Forelimb muscle (tissue), 1 donor: ENCODE measurements around the gene OR6C68. TPM values are rescaled to one million over a fixed set of nuclear protein-coding genes. Genes with fewer than 3 reads are reported as not detected.
"Not testable (repeated sequence)": the region's sequence is repeated elsewhere in the genome, so short reads cannot be mapped to it uniquely, and the experiment has no call there.

Source experiments
- DNase-seq: peaks from one replicate; pipeline ENCODE4 v3.0.0-alpha.2; 2013; ENCODE audit warnings: low read depth
- polyA plus RNA-seq: library from polyadenylated mRNA; unstranded; fragments of 120-200 nt; gene quantifications from one replicate; pipeline ENCODE4 v1.2.1, GENCODE V29; 2013; ENCODE audit not compliant: insufficient read length

OR6C68 gene
- not detected for polyA plus RNA-seq

DNA sequence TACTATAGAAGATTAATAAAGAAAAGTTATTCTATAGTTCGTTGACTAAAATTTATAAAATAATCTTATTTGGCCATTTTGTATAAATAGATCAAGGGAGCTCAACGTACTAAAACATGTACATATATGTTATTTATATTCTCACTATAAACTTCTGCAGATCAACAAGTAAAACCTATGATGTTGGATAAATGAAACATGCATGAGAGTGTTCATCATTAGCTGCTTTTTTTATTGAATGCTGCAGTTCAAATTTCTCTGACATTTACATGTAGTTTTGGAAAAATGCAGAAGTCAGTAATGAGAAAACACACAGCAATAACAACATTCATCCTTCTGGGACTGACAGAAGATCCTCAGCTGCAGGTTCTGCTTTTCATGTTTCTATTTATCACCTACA is at the start of gene OR6C68:
Gene OR6C68, plus strand, starts transcription at position 301 of the 400 bp plus-strand sequence. Its CDS starts 0 bp downstream, at position 301.
- DNase-seq = no peak

DNA sequence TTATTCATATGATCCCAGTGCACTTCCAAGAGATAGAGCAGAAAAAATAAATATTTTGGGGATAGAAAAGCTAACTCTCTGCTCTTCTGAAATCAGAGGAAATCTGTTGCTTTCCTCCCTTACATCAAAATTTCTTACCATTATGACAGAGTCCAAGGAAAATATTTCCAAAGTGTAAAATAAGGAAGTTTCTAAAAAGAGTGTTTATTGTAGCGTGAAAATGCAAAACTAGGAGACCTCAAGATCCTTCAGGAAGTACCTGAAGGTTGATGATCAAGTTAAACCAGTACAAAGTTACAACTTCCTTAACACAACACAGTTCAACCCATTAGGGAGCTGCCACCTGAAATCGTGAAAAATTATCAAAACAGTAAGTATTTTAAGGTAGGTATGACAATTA is 48.4 kb upstream of the OR6C68 start, which contains the start of gene OR6C2:
Gene OR6C2, plus strand, starts transcription at position 301 of the 400 bp plus-strand sequence. CDS start 8,138 bp downstream, outside the sequence.
- no peak for DNase-seq

DNA sequence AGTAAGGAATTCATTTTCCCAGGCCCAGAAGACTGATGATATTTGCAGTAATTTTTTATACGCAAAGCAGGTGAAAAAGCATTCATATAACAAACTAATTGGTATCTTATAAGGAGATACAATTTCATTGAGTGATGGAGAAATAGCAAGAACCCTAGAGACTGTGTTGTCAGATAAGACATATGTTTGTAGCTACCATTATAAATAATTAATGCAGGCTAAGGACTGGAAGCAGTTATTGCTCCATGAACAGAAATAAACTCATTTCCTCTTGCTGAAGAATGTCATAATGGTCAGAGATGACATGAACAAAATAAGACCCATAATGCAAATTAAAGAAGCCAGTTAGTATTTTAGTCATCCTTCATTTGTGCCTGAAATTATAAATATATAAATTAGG is 46.8 kb upstream of the OR6C68 start:
- DNase-seq = no peak

DNA sequence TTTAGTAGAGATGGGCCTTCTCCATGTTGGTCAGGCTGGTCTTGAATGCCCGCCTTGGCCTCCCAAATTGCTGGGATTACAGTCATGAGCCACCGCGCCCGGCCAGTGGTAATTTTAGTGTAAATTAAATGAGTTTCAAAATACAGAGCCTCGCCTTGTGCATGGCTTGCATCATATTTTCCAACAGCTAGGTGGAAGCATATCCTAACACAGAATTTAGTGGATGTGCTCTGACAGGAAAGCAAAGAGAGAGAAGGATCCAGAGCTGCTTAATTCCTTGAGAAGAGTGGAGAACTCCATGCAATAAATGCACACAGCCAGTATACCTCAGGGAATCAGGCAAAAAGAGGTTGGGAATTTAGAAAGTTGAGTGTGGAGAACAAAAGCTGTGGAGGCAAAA is 45.9 kb upstream of the OR6C68 start:
- DNase-seq = no peak

DNA sequence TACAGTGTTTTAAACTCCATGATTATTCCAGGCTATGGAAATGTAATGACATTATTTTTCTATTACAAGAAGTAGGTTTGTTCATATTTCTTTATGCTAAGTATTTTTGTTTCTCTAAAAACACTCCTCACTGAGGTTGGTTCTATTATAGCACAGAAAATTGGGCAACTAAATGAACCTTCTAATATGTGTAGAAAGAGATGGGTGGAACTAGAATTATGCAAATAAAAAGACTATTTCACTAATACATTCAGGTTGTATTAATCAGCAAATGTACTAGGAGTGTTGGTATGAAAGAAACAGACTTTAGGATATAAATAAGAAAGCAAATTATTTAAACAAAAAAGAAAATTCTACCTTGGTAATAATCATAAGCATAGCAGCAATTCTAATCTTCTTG is 43.4 kb upstream of the OR6C68 start:
- no peak for DNase-seq

DNA sequence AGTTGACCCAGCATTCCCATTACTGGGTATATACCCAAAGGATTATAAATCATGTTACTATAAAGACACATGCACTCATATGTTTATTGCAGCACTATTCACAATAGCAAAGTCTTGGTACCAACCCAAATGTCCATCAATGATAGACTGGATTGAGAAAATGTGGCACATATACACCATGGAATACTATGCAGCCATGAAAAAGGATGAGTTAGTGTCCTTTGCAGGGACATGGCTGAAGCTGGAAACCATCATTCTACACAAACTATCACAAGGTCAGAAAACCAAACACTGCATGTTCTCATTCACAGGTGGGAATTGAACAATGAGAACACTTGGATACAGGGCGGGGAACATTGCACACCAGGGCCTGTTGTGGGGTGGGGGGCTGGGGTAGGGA is 27.3 kb upstream of the OR6C68 start:
- not testable (repeated sequence) for DNase-seq

DNA sequence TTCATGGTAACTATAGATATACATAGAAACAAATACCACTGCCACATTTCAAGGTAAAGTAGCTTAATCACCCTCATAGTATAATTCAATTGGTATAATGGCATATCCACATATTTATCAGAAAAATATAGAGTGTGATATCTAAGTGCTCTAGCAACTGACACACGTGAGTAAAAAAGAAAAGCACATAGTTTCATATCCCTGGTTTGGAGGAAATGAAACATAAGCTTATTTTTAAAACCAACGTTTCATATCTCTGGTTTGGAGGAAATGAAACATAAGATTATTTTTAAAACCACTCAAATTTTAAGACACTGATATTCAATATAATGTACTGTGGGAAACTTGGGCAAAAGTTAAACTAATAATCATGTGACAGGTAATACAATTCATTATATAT is 24.3 kb upstream of the OR6C68 start:
- DNase-seq = no peak

DNA sequence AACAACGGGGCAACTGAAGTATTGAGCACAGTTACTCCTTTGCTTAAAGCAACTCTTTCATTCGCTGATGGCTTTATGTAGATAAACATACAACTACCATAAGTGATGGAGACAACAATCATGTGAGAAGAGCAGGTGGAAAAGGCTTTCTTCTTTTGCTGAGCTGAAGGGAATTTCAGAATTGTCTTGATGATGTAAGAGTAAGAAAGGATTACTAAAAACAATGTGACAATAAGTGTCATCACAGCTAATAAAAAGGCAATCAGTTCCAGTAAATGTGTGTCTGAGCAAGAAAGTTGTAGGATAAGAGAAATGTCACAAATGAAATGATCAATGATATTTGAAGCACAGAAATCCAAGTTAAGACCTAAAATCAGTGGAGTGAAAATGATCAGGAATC is 22.9 kb upstream of the OR6C68 start:
- no peak for DNase-seq

DNA sequence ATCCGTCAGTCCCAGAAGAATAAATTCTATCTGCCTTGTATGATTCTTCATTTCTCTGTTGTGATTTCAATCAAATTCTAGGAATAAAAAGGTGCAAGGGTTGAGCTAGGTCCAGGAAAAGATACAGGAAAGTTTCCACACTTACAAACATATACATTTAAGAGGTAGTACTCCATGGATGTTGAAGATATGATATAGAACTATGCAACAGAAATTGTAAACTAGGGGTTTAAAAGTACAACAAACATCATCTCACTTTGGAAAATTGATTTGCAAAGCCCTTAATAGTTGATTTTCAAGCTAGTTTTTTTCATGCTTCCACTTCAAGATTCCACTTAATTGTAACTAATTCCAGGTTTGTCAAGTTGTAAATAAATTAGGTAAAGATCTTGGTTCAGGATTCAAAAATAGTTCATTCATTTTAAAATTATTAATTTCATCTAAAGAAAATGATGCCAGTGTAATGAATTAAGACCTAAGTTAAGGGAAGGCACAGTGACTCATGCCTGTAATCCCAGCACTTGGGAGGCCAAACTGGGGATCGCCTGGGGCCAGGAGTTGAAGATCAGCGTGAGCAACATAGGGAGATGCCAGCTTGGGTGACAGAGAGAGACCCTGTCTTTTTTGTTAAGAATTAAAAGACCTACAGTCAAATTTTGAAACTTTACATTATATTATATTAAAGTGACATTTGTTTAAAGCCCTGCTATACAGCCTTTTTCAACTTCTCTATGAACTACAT is 21.9 kb upstream of the OR6C68 start, which contains the start of gene OR6C70:
Gene OR6C70, minus strand, starts transcription at position 51 of the 742 bp plus-strand sequence. Its CDS starts 0 bp downstream, at position 51.
- no peak for DNase-seq

DNA sequence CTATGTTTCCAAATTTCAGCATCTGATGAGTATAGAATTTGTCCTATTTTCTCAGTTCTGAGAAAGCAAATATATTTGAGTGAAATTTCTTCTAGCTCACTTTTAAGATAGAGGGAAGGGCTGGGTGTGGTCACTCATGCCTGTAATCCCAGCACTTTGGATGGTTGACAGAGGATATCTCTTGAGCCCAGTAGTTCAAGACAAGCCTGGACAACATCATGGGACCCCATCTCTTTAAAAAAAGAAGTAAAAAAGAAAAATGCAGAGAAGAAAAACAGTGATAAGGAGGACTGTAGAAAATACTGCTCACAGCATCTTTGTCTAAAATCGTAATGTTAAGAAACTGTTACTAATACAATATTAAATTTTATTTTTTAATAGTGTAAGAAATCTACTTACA is 19.9 kb upstream of the OR6C68 start:
- DNase-seq = no peak

DNA sequence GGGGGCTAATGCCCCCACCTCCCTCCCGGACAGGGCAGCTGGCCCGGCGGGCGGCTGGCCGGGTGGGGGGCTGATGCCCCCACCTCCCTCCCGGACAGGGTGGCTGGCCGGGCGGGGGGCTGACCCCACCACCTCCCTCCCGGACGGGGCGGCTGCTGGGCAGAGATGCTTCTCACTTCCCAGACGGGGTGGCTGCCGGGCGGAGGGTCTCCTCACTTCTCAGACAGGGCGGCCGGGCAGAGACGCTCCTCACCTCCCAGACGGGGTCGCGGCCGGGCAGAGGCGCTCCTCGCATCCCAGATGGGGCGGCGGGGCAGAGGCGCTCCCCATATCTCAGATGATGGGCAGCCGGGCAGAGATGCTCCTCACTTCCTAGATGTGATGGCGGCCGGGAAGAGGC is 13.0 kb upstream of the OR6C68 start:
- not testable (repeated sequence) for DNase-seq

DNA sequence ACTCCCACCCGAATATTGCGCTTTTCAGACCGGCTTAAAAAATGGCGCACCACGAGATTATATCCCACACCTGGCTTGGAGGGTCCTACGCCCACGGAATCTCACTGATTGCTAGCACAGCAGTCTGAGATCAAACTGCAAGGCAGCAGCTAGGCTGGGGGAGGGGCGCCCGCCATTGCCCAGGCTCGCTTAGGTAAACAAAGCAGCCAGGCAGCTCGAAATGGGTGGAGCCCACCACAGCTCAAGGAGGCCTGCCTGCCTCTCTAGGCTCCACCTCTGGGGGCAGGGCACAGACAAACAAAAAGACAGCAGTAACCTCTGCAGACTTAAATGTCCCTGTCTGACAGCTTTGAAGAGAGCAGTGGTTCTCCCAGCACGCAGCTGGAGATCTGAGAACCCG is 7.9 kb upstream of the OR6C68 start:
- not testable (repeated sequence) for DNase-seq

DNA sequence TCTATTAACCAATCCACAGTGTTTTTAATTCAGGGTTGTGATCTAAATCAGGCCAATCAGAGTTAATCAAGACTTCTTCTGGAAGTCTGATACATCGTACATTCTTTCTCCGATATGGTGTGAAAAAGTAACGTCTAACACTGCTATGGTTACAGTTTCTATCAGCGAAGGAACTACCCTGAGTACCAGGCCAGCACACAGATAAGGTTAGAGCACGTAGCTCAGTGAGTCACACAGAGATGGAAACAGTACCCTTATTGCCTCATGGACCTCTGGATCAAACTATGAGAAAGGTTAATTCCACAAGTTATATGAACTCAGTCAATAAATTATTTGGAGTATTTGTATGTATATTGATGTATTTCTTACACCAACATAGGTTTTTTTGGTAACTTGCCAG is 3.3 kb downstream of the OR6C68 start:
- DNase-seq = no peak

DNA sequence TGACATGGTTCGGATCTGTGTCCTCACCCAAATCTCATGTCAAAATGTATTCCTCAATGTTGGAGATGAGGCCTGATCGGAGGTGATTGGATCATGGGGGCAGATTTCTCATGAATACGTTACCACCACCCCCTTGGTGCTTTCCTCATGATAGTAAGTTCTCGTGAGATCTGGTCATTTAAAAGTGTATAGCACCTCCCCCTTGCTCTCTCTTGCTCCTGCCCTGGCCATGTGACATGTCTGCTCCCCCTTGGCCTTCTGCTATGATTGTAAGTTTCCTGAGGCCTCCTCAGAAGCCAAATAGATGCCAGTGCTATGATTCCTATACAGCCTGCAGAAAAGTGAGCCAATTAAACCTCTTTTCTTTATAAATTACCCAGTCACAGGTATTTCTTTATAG is 7.1 kb downstream of the OR6C68 start:
- DNase-seq = no peak

DNA sequence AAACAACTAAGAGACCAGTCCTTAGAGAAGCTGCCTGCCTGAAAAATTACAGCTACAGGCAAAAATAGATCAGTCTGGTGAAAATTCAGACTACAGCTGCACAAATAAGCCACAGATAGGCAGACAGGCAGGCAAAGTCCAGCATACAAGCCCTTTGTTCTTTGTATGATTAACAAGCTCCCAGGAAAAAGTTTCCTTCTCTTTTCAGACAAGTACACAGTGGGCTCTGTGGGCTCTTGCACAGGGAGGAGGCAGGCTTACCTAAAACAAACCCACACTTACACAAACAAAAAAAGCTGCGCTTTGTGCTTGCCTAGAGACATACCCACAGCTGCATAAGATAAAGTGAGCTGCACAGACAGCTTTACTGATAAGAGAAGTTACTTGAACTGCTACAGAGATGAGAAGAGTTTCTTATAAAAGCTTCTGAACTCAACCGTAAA is 7.7 kb downstream of the OR6C68 start:
- DNase-seq = no peak

DNA sequence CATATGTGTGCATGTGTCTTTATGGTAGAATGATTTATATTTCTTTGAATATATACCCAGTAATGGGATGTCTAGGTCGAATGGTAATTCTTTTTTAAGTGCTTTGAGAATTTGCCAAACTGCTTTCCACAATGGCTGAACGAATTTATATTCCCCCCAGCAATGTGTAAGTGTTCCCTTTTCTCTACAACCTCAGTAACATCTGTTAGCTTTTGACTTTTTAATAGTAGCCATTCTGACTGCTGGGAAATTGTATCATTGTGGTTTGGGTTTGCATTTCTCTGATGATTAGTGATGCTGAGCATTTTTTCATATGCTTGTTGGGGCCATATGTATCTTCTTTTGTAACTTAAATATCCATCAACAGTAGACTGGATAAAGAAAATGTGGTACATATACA is 9.4 kb downstream of the OR6C68 start:
- no peak for DNase-seq

DNA sequence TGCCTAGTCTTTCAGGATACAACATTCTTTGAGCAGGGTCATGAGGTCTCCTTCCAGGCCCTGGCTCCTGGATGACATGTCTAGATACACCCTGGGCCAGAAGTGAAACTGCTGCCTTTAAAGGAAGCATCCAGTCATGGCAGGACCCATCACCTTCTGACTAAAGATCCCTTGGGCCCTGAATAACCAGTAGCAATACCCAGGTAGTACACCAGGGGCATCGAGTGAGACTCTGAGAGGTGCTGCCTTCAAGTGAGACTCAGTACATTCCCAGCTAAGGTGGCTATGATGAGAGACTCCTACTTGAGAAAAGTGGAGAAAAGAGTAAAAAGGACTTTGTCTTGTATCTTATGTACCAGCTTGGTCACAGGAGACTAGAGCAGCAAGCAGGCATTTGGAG is 23.5 kb downstream of the OR6C68 start:
- no peak for DNase-seq

DNA sequence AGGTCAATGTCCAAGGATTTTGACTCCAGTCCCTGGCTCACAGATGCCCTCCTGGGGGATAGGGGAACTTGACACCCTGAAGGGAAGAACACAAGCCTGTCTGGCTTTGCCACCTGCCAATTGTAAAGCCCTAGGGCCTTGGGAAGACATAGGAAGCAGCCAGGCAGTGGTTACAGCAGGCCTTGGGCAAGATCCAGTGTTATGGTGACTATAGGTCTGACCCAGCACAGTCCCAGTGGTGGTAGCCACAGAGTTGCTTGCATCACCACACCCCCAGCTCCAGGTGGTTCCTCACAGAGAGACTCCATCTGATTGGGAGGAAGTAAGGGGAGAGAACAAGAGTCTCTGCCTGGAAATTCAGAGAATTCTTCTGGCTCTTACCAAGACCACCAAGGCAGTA is 24.2 kb downstream of the OR6C68 start:
- no peak for DNase-seq

Other genes starting within 250 kb of the OR6C68 start
- gene OR6C74, start 247.8 kb upstream of the OR6C68 start, polyA plus RNA-seq = not detected
- gene OR6C6, start 195.8 kb upstream of the OR6C68 start, polyA plus RNA-seq = 0.09 TPM
- gene OR6C1, start 178.0 kb upstream of the OR6C68 start, polyA plus RNA-seq = not detected
- gene OR6C3, start 161.6 kb upstream of the OR6C68 start, polyA plus RNA-seq = not detected
- gene OR6C75, start 129.4 kb upstream of the OR6C68 start, polyA plus RNA-seq = not detected
- not detected for gene OR6C65, start 91.8 kb upstream of the OR6C68 start, polyA plus RNA-seq
- not detected for gene OR6C76, start 66.1 kb upstream of the OR6C68 start, polyA plus RNA-seq
- gene OR6C2, start 48.3 kb upstream of the OR6C68 start, polyA plus RNA-seq = not detected
- gene OR6C70, start 22.2 kb upstream of the OR6C68 start, polyA plus RNA-seq = not detected
- gene OR6C4, start 57.2 kb downstream of the OR6C68 start, polyA plus RNA-seq = not detected
- gene OR2AP1, start 80.1 kb downstream of the OR6C68 start, polyA plus RNA-seq = not detected
- not detected for gene OR10P1, start 144.5 kb downstream of the OR6C68 start, polyA plus RNA-seq
- gene ITGA7, start 215.5 kb downstream of the OR6C68 start, polyA plus RNA-seq = 409 TPM
- 103 TPM for gene BLOC1S1, start 223.7 kb downstream of the OR6C68 start, polyA plus RNA-seq
- 31.3 TPM for gene RDH5, start 228.0 kb downstream of the OR6C68 start, polyA plus RNA-seq
- gene CD63, start 236.6 kb downstream of the OR6C68 start, polyA plus RNA-seq = 770 TPM